Measurements from ENCODE around the gene KRT36.
A peak's percentile ranks its signal among the peaks of the same experiment; 100 is the strongest.

The KRT36 gene

DNA sequence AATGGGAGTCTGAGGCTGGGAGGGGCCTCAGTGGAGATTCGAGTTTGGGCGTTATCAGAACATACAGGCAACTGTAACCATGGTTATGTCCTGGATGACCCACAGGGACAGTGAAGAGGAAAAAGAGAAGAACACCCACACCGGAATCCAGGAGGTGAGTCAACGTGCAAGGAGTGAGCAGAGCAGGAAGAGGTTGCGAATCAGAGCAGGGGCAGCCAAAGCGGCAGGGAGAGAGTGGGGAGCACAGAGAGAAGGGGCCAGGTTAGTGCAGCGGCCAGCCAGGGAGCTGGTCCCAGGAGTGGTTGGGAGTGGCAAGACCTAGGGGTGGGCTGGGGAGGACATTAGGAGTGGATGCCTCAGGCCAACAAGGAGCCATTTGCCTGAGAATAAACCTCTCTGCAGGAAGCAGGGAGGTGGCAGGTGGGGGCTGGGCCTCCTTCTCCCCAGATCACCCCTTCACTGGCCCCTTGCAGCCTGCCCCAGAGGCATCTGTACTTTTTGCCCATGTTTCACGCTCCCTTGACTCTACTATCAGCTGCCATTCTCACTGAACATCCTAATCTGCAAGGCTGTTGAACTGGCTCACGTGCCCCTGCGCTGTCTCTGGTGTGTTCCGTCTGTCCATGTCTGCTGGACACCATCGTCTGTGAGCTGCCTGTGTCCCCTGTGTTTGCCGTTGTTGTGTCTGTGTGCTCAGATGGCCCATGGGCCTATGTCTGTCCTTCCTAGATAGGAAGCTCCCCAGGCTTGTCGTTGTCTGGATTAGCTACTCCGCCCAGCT is 10.6 kb upstream of the KRT36 start:
- DNase-seq (ENCODE audit: low spot score) = peak; percentile 76

DNA sequence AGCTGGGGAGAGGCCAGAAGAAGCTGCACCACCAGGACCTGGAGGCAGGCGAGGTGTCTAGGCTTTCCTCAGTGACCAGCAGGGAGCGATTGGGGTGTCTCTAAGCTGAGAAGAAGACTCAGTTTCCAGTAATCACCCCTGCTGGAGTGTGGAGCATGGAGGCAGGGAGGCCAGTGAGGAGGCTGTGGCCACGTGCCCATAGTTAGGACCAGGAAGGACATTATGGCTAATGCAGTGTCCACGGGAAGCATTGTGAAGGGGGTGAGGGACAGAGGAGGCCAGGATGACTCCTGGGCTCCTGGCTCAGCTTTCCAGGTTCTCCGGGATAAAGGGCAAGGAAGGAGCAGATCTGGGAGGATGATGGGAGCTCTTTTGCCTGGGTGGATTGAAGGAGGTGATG is 10.0 kb upstream of the KRT36 start:
- DNase-seq (ENCODE audit: low spot score) = no peak

DNA sequence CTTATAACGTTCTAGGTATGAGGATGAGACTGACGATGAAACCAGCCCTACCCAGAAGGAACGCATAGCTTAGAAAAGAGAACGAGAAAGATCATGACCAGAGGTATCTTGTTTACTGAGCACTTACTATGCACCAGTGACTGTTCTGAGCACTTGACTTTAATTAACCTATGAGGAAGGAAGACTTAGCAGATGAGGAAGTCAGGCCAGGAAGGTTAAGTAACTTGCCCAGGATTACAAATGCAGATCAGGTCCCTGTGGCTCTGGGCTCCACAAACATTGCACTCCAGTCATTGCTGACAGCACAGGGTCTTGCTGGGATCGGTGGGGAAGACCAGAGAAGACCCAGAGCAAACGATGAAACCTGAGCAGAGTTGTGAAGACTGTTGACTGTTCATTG is 8.6 kb upstream of the KRT36 start:
- no peak for DNase-seq (ENCODE audit: low spot score)

GRCh38 chr17:41496803-41497484 is 7.2 kb upstream of the KRT36 start:
- DNase-seq (ENCODE audit: low spot score) = peak; percentile 97

DNA sequence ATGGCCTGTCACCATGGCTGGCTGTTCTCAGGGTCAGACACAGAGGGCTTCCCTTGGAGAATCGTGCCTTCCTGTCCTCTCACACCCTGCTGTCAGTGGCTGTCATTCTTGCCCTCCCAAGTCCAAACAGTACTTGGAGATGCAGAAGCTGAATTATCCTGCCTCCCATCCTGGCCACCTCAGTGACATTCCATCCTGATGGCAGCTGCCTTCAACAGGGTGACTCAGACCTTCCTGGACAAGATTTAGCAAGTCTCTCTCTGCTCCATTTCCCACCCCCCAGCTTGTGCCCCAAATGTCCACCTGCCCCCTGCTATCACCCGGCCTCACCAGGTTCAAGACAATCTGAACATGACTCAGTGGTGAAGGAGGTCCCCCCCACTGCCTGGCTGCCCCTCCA is 4.8 kb upstream of the KRT36 start:
- DNase-seq (ENCODE audit: low spot score) = peak; percentile 57

GRCh38 chr17:41492771-41493170 is 3.1 kb upstream of the KRT36 start:
- DNase-seq (ENCODE audit: low spot score) = no peak

- DNase-seq (ENCODE audit: low spot score) = no peak
Measured at GRCh38 chr17:41492351-41492750, 2.6 kb upstream of the KRT36 start.

GRCh38 chr17:41491476-41491875 is 1.8 kb upstream of the KRT36 start:
- no peak for DNase-seq (ENCODE audit: low spot score)

DNA sequence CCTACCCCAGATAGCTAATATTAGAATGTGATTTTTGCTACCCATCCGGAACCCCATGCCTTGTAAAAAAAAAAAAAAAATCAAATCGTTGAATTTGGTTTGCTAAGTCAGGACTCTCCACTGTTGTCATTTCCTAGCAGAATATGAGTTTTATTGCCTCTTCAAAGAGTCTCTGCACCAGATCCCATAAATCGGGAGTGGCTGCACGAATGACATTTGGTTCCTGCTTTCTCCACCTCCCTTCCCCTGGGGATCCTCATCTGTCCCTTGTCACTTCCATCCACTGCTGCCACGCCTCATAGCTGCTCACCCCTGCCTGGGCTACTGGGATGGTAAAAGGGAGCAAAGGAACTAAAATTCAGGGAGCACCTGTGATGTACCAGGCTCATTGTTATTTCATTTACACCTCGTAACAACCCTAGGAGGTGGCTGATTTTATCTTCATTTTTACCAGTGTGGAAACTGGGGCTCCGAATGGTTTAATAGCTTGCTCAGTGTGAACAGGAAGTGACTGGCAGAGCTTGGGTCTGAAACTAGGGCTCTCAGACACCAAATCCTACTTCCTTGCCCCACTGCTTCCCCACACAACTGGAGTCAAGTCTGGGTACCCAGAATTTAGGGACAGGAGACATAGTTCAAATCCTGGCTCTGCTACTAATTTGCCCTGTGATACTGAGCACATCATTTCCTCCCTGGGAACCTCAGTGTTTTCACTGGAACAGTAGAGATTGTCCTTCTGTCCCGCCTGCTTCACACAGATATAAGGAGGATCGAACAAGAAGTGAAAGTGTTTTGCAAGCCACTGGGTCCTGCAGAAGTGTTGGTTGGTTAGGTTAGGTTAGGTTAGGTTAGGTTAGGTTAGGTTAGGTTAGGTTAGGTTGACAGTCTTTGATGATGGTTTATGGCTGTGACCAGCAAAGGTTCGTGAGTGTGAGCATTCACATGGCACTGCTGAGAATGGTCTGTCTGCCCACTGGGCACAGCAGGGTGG is 585 bp upstream of the KRT36 start:
- DNase-seq (ENCODE audit: low spot score) = no peak

GRCh38 chr17:41486809-41487530 is 2.7 kb downstream of the KRT36 start:
- no peak for DNase-seq (ENCODE audit: low spot score)

DNA sequence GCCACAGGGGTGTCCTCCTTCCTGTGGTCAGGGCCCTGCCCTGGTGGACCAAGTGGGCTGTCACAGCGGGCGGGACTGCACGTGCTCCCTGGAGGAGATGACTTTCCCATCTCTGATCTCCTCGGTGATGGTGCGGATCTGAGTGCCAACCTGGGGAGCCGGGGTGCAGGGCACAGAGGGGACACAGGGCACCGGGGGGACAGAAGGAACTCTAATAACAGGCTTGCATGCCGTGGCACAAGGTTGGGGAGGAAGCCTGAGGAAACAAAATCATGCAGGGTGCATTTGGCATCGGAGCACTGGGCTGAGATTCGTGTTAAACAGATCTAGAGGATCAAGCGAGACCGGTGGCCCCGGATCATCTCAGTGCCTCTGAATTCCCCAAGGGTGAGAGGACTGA is 3.4 kb downstream of the KRT36 start:
- DNase-seq (ENCODE audit: low spot score) = no peak

GRCh38 chr17:41484920-41485904 is 4.5 kb downstream of the KRT36 start:
- DNase-seq (ENCODE audit: low spot score) = no peak

DNA sequence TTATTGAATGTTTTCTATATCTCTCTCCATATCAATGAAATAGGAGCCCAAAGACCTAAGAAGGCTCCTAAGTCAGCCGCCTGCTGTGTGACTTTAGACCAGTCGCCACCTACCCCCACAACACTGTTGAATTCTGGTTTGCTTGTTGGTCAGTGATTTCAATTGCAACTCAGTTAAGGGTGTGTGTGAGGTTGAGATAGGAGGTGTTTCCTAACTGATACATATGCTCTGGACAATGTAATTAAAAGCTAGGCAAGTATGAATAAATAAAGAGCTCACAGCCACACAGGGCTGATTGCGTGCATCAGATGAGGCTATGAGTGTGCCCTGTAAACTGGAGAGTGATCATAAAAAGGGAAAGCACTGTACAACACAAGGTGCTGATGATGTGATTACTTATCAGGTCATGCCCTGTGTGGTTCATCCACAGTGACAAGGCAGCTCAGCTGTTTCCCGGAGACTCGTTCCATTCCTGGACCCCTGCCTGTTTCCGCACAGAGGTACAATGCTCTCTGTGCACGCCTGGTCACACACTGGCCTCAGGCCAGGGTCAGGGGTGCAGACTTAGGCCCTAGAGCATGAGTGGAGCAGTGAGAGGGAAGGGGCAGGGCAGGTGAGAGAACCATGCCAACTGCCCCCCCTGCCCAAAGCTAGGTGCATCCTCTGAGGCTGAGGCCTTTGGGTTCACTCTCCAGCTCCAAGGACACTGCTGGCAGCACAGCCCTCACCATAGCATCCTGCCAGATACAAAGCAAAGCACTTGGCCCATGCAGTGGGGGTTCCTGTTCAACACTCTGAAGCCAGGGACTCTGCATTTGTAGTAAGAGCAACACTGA is 5.5 kb downstream of the KRT36 start:
- DNase-seq (ENCODE audit: low spot score) = no peak

DNA sequence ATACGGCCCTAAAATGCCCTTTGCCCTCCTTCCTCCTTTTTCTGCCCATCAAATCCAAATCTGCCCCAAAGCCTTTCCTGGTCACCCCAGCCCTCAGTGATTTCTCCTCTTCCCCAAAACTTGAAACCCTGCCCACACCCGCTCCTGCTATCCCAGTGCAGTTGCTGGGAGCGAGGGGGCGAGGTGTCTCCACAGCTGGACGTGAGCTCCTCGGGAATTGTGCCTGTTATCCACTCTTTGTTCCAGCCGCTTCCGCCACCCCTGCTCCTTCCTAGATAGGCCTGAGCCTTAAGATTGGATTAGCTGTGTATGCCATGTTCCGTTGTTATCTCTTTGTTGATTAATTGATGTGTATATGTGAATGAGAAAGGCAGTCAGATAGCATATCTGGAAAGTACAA is 6.2 kb downstream of the KRT36 start:
- DNase-seq (ENCODE audit: low spot score) = no peak

- DNase-seq (ENCODE audit: low spot score) = no peak
Measured at GRCh38 chr17:41481036-41481435, 8.7 kb downstream of the KRT36 start, which contains the start of gene KRT35. Gene KRT35 (minus strand): TSS chr17:41481151. CDS start chr17:41481097, 54 bp downstream.

GRCh38 chr17:41480581-41480980 is 9.1 kb downstream of the KRT36 start:
- DNase-seq (ENCODE audit: low spot score) = no peak

DNA sequence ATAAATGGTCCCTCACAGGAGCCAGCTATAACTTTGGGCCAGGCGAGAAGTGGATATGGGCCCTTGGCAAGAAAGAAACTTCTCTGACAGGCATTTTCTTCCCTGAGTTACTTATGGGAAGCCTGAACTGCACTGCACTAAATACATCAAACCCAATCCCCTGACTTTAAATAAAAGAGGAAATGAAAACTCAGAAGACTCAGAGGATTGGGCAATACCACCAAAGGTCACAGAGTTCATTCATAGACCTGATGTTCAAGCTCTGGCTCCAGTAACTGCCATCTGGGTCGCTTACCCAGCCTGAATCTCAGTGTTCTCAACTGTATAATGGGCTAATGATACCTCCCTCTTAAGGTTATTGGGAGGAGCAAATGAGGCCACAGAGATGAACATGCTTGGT is 9.6 kb downstream of the KRT36 start:
- DNase-seq (ENCODE audit: low spot score) = no peak

GRCh38 chr17:41478237-41478636 is 11.5 kb downstream of the KRT36 start:
- DNase-seq (ENCODE audit: low spot score) = no peak

All from hepatic stellate cell (primary cell).